Liver (tissue), 9 donors: ENCODE data around the gene FBLN1. TPM values are rescaled to one million over a fixed set of nuclear protein-coding genes. Genes with fewer than 3 reads are reported as not detected.

Experiments used
- DNase-seq: peaks from one replicate; pipeline ENCODE4 v3.0.0-alpha.2; 2017; ENCODE audit warnings: low spot score
- H3K27ac ChIP-seq, 2 donors: one replicate each; pipeline ENCODE4 v1.7.0; 2013; ENCODE audit warnings: inconsistent platforms in 2 of 2, low read length in 2 of 2, control low read depth in 1 of 2, low read depth in 1 of 2, mild to moderate bottlenecking in 1 of 2
- H3K27me3 ChIP-seq, 4 donors: one replicate each; pipeline versions ENCODE4 v1.6.1 to v1.7.0; 2013; ENCODE audit warnings: low read length in 3 of 4, inconsistent platforms in 1 of 4, mild to moderate bottlenecking in 1 of 4, moderate library complexity in 1 of 4; ENCODE audit not compliant: control insufficient read depth in 4 of 4, insufficient read depth in 4 of 4
- H3K36me3 ChIP-seq, 4 donors: one replicate each; pipeline versions ENCODE4 v1.6.1 to v1.7.0; 2013; ENCODE audit warnings: low read length in 3 of 4, mild to moderate bottlenecking in 3 of 4, low read depth in 1 of 4, moderate library complexity in 1 of 4; ENCODE audit not compliant: control insufficient read depth in 4 of 4, insufficient read depth in 3 of 4
- H3K4me1 ChIP-seq, 4 donors: one replicate each; pipeline versions ENCODE4 v1.6.1 to v1.7.0; 2013; ENCODE audit warnings: low read length in 3 of 4, mild to moderate bottlenecking in 3 of 4, moderate library complexity in 1 of 4; ENCODE audit not compliant: control insufficient read depth in 4 of 4, insufficient read depth in 4 of 4
- H3K4me3 ChIP-seq, 3 donors: one replicate each; pipeline versions ENCODE4 v1.6.1 to v1.7.0; 2013; ENCODE audit warnings: low read length in 3 of 3, control low read depth in 1 of 3, low read depth in 1 of 3, mild to moderate bottlenecking in 1 of 3
- H3K9ac ChIP-seq, 2 donors: one replicate each; pipeline ENCODE4 v1.7.0; 2013; ENCODE audit warnings: low read length in 2 of 2, mild to moderate bottlenecking in 2 of 2, moderate library complexity in 2 of 2, control low read depth in 1 of 2, low read depth in 1 of 2
- H3K9me3 ChIP-seq, 4 donors: one replicate each; pipeline versions ENCODE4 v1.6.1 to v1.7.0; 2013; ENCODE audit warnings: low read length in 3 of 4; ENCODE audit not compliant: control insufficient read depth in 4 of 4
- EGR1 ChIP-seq, 2 donors: IDR thresholded peaks; 2 replicates each; pipeline ENCODE4 v1.6.1; 2016 to 2018; ENCODE audit warnings: antibody characterized with exemption in 2 of 2, low read depth in 2 of 2
- FOXA1 ChIP-seq: IDR thresholded peaks from 2 replicates; pipeline ENCODE4 v1.6.1; 2016; ENCODE audit warnings: antibody characterized with exemption
- FOXA2 ChIP-seq: IDR thresholded peaks from 2 replicates; pipeline ENCODE4 v1.6.1; 2016; ENCODE audit warnings: antibody characterized with exemption
- GABPA ChIP-seq, 2 donors: IDR thresholded peaks in 1 of 2; conservative IDR thresholded peaks in 1 of 2; 2 replicates each; pipeline ENCODE4 v1.6.1; 2016; ENCODE audit warnings: antibody characterized with exemption in 2 of 2, mild to moderate bottlenecking in 1 of 2, moderate library complexity in 1 of 2
- HNF4A ChIP-seq, 2 donors: conservative IDR thresholded peaks; 2 replicates each; pipeline ENCODE4 v1.6.1; 2016; ENCODE audit warnings: antibody characterized with exemption in 2 of 2, mild to moderate bottlenecking in 2 of 2
- HNF4G ChIP-seq: IDR thresholded peaks from 2 replicates; pipeline ENCODE4 v1.6.1; 2016; ENCODE audit warnings: antibody characterized with exemption
- JUND ChIP-seq, 2 donors: IDR thresholded peaks; 2 replicates each; pipeline ENCODE4 v1.6.1; 2016; ENCODE audit warnings: antibody characterized with exemption in 2 of 2
- NR2F2 ChIP-seq: IDR thresholded peaks from 2 replicates; pipeline ENCODE4 v1.6.1; 2016; ENCODE audit warnings: antibody characterized with exemption
- RAD21 ChIP-seq, 2 donors: IDR thresholded peaks; 2 replicates each; pipeline ENCODE4 v1.6.1; 2016; ENCODE audit warnings: antibody characterized with exemption in 2 of 2, mild to moderate bottlenecking in 2 of 2
- REST ChIP-seq: IDR thresholded peaks from 2 replicates; pipeline ENCODE4 v1.6.1; 2016; ENCODE audit warnings: antibody characterized with exemption, mild to moderate bottlenecking
- RXRA ChIP-seq, 2 donors: IDR thresholded peaks; 2 replicates each; pipeline ENCODE4 v1.6.1; 2017 to 2018; ENCODE audit warnings: antibody characterized with exemption in 2 of 2, mild to moderate bottlenecking in 1 of 2
- SP1 ChIP-seq: IDR thresholded peaks from 2 replicates; pipeline ENCODE4 v1.6.1; 2018; ENCODE audit warnings: antibody characterized with exemption, mild to moderate bottlenecking
- TAF1 ChIP-seq: conservative IDR thresholded peaks from 2 replicates; pipeline ENCODE4 v1.6.1; 2016; ENCODE audit warnings: antibody characterized with exemption, mild to moderate bottlenecking
- YY1 ChIP-seq: IDR thresholded peaks from 2 replicates; pipeline ENCODE4 v1.6.1; 2016; ENCODE audit warnings: antibody characterized with exemption, mild to moderate bottlenecking
- ZBTB33 ChIP-seq: IDR thresholded peaks from 2 replicates; pipeline ENCODE4 v1.6.1; 2016; ENCODE audit warnings: antibody characterized with exemption
- WGBS: extraction: QIAGEN DNeasy Blood & Tissue Kit; methylation state at CpG from one replicate; pipeline ENCODE4 v1.1.7; 2013; 5-methylcytosine and 5-hydroxymethylcytosine counted together
- polyA plus RNA-seq, 2 donors: library from polyadenylated mRNA; stranded (reverse) in 1 of 2; unstranded in 1 of 2; fragments of 200-250 nt in 1 of 2; fragments of >200 nt in 1 of 2; fragmentation: Nextera tagmentation in 1 of 2; extraction: Ambion mirVana in 1 of 2; gene quantifications; one replicate each; pipeline versions ENCODE4 v1.2.1 to v1.2.3, GENCODE V29; 2013 to 2015
- total RNA-seq, 2 donors: library from RNA; depleted of rRNA; stranded (reverse); fragments of >200 nt; gene quantifications; one replicate each; pipeline ENCODE4 v1.2.3, GENCODE V29; 2014
- TF ChIP-seq, protein P1 (sequence below): IDR thresholded peaks from 2 replicates; pipeline ENCODE4 v1.6.1; 2016; ENCODE audit warnings: antibody characterized with exemption
- TF ChIP-seq, protein P2 (sequence below): IDR thresholded peaks from 2 replicates; pipeline ENCODE4 v1.6.1; 2016; ENCODE audit warnings: antibody characterized with exemption
- TF ChIP-seq, protein P3 (sequence below): fragments of 150-350 bp; IDR thresholded peaks from 2 replicates; pipeline ENCODE4 v1.5.1; 2017; ENCODE audit warnings: improper control_type of control experiment, low read depth, low read length; ENCODE audit not compliant: missing input control
- donor health status: healthy.
- donor health status: healthy.
- donor health status: healthy.
- donor health status: healthy.
- donor health status: healthy.

The FBLN1 gene
- total and polyA plus RNA-seq, 4 donors = 2.2 to 9.3 (median 6.3) TPM

GRCh38 chr22:45478108-45478771 is 24.4 kb upstream of the FBLN1 start:
- no peak overlapping the region for H3K9ac ChIP-seq
- DNase-seq = no peak
- TF ChIP-seq HNF4G (no peak), FOXA1 (no peak), RAD21 (IDR thresholded peaks at IDR 0.05) (no peak), FOXA2 (no peak), GABPA (IDR thresholded peaks at IDR 0.05 in 1 of 2, conservative IDR thresholded peaks at IDR 0.05 in 1 of 2) (no peak), SP1 (no peak), REST (no peak), ZBTB33 (no peak), RXRA (IDR thresholded peaks at IDR 0.05) (no peak), HNF4A (conservative IDR thresholded peaks at IDR 0.05) (no peak), EGR1 (IDR thresholded peaks at IDR 0.05; ENCODE audit: low read depth in 2 of 2) (no peak), JUND (IDR thresholded peaks at IDR 0.05) (no peak), TAF1 (no peak), NR2F2 (no peak), YY1 (no peak)
- TF ChIP-seq, protein P1, sequence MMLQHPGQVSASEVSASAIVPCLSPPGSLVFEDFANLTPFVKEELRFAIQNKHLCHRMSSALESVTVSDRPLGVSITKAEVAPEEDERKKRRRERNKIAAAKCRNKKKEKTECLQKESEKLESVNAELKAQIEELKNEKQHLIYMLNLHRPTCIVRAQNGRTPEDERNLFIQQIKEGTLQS = no peak
- TF ChIP-seq, protein P2, sequence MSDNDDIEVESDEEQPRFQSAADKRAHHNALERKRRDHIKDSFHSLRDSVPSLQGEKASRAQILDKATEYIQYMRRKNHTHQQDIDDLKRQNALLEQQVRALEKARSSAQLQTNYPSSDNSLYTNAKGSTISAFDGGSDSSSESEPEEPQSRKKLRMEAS = no peak
- TF ChIP-seq, protein P3, sequence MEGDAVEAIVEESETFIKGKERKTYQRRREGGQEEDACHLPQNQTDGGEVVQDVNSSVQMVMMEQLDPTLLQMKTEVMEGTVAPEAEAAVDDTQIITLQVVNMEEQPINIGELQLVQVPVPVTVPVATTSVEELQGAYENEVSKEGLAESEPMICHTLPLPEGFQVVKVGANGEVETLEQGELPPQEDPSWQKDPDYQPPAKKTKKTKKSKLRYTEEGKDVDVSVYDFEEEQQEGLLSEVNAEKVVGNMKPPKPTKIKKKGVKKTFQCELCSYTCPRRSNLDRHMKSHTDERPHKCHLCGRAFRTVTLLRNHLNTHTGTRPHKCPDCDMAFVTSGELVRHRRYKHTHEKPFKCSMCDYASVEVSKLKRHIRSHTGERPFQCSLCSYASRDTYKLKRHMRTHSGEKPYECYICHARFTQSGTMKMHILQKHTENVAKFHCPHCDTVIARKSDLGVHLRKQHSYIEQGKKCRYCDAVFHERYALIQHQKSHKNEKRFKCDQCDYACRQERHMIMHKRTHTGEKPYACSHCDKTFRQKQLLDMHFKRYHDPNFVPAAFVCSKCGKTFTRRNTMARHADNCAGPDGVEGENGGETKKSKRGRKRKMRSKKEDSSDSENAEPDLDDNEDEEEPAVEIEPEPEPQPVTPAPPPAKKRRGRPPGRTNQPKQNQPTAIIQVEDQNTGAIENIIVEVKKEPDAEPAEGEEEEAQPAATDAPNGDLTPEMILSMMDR = no peak
- 85% methylated on average over 11 of the region's 11 CpGs for WGBS
- no peak overlapping the region for H3K27ac ChIP-seq
- no peak overlapping the region for H3K4me3 ChIP-seq
- no peaks in the 10 kb centered on the region for H3K9me3 ChIP-seq
- no peaks in the 10 kb centered on the region for H3K4me1 ChIP-seq
- H3K27me3 ChIP-seq = peaks cover 0 to 2% (median 0%) of the 10 kb centered on the region in 4 donors
- H3K36me3 ChIP-seq = no peaks in the 10 kb centered on the region
